GM12892 (cell line): ENCODE results near the gene ITIH3.

Experiments
- POLR2A ChIP-seq: IDR thresholded peaks from 2 replicates; pipeline ENCODE4 v1.6.1; 2011; ENCODE audit warnings: low read depth, low read length, control low read depth
- POLR2AphosphoS5 ChIP-seq: IDR thresholded peaks from 2 replicates; pipeline ENCODE4 v1.6.1; 2011; ENCODE audit warnings: low read depth, low read length, control low read depth

- TF ChIP-seq POLR2A (no peak), POLR2AphosphoS5 (no peak)
Measured at GRCh38 chr3:52854013-52854412, 59.4 kb downstream of the ITIH3 start.
